PC-3 (cell line): Measurements from ENCODE around the gene CASK. TPM values are rescaled to one million over a fixed set of nuclear protein-coding genes. Genes with fewer than 3 reads are reported as not detected.

Experiments used
- ATAC-seq: fragments of 200-7000 bp; cut with Tn5 transposase; 2 replicates; pipeline ENCODE4 v1.9.1; 2020; ENCODE audit warnings: mild to moderate bottlenecking, moderate library complexity
- BruUV-seq: library from RNA; stranded (reverse); fragments of 400-500 nt; replicated peaks from 2 replicates; lab custom pipeline; 2021; lab: Mats Ljungman, UMichigan
- CTCF ChIA-PET: fragments of 300-600 bp; sonication (Branson Sonifier 250); formaldehyde crosslinking; loops from one replicate; lab custom pipeline; 2022; ENCODE audit warnings: antibody characterized with exemption; lab: Charles Lee
- POLR2A ChIA-PET: fragments of 300-600 bp; sonication (Branson Sonifier 250); formaldehyde crosslinking; loops from one replicate; lab custom pipeline; 2022; ENCODE audit warnings: antibody characterized with exemption; ENCODE audit not compliant: unreplicated experiment; lab: Charles Lee
- DNase-seq: peaks from one replicate; pipeline ENCODE4 v3.0.0-alpha.2; 2015
- H2AFZ ChIP-seq: fragments of 300-600 bp; sonication (generic); 2 replicates; pipeline ENCODE4 v1.6.0; 2016; ENCODE audit warnings: antibody characterized with exemption, low read length
- H3F3A ChIP-seq: fragments of 300-600 bp; sonication (generic); one replicate; pipeline ENCODE4 v1.6.0; 2017; ENCODE audit warnings: antibody characterized with exemption, low read length, control low read depth, mild to moderate bottlenecking; ENCODE audit not compliant: unreplicated experiment
- H3K27ac ChIP-seq: fragments of 300-600 bp; sonication (generic); 2 replicates; pipeline ENCODE4 v1.5.1; 2016; ENCODE audit warnings: mild to moderate bottlenecking, low read length
- H3K27me3 ChIP-seq: fragments of 300-600 bp; sonication (generic); 2 replicates; pipeline ENCODE4 v1.6.1; 2016; ENCODE audit warnings: low read length, mixed read lengths
- H3K36me3 ChIP-seq: fragments of 300-600 bp; sonication (generic); 2 replicates; pipeline ENCODE4 v1.6.1; 2016; ENCODE audit warnings: low read depth, mixed run types, low read length, mixed read lengths
- H3K4me1 ChIP-seq: fragments of 300-600 bp; sonication (generic); 2 replicates; pipeline ENCODE4 v1.5.1; 2016; ENCODE audit warnings: low read length; ENCODE audit not compliant: insufficient read depth
- H3K4me2 ChIP-seq: fragments of 300-600 bp; sonication (generic); 2 replicates; pipeline ENCODE4 v1.6.0; 2016; ENCODE audit warnings: low read length
- H3K4me3 ChIP-seq: fragments of 300-600 bp; sonication (generic); 2 replicates; pipeline ENCODE4 v1.5.1; 2016; ENCODE audit warnings: mild to moderate bottlenecking, low read length, mixed read lengths
- H3K79me2 ChIP-seq: fragments of 300-600 bp; sonication (generic); 2 replicates; pipeline ENCODE4 v1.6.1; 2017; ENCODE audit warnings: low read length, mixed read lengths
- H3K9ac ChIP-seq: fragments of 300-600 bp; sonication (generic); 2 replicates; pipeline ENCODE4 v1.6.0; 2016; ENCODE audit warnings: mild to moderate bottlenecking, low read length
- H3K9me2 ChIP-seq: fragments of 300-600 bp; sonication (generic); replicated peaks from 2 replicates; pipeline ENCODE4 v1.6.1; 2016; ENCODE audit warnings: mixed run types, low read length, mixed read lengths
- H3K9me3 ChIP-seq: fragments of 300-600 bp; sonication (generic); 2 replicates; pipeline ENCODE4 v1.6.1; 2016; ENCODE audit warnings: low read length, mixed read lengths
- H4K20me1 ChIP-seq: fragments of 300-600 bp; sonication (generic); 2 replicates; pipeline ENCODE4 v1.6.1; 2016; ENCODE audit warnings: low read length, mixed read lengths
- EZH2 ChIP-seq: fragments of 300-600 bp; sonication (generic); IDR thresholded peaks from one replicate; pipeline ENCODE4 v1.6.1; 2017; ENCODE audit warnings: antibody characterized with exemption, mild to moderate bottlenecking, low read length; ENCODE audit not compliant: unreplicated experiment
- EZH2phosphoT487 ChIP-seq: fragments of 300-600 bp; sonication (generic); IDR thresholded peaks from 2 replicates; pipeline ENCODE4 v1.6.1; 2018; ENCODE audit warnings: mild to moderate bottlenecking, antibody characterized with exemption, low read length, borderline replicate concordance
- intact Hi-C: fragments of 100-400 bp; cut with micrococcal nuclease; formaldehyde crosslinking; loops from 2 replicates; pipeline ENCODE4 v1.9.0; 2023
- total RNA-seq: library from RNA; depleted of rRNA; stranded (reverse); fragments of >200 nt; gene quantifications from 2 replicates; pipeline ENCODE4 v1.2.3, GENCODE V29; 2014
- TF ChIP-seq, protein P1 (sequence below): fragments of 300-600 bp; sonication (generic); conservative IDR thresholded peaks from 2 replicates; pipeline ENCODE4 v1.5.1; 2017; ENCODE audit warnings: antibody characterized with exemption, low read depth, mild to moderate bottlenecking, low read length

CASK gene
- total RNA-seq, 1 experiment from 2014 or later = 21.4 TPM

DNA sequence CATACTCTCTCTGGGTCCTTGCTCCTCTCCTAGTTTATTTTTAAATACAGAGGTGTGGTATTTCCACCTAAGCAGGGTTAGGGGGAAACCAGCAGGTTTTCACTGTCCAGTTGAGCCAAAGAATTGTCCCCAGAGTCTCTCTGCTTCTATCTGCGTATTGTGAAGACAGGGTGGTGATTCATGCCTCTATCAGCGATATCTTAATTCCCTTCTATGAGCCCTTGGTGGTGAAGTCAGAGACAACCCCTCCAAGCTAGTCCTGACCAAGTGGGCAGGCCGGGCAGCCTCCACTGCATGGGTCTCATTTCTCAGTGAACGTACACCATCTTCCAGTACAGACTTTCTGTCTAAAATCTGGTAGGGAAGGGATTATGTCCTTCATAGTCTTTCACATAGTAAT is 335.1 kb downstream of the CASK start:
- TF ChIP-seq EZH2 = no peak
- BruUV-seq = no TSS peak
- H2AFZ ChIP-seq = no peak overlapping the region
- intact Hi-C loops = no loop called here
- no peaks in the 10 kb centered on the region for H3F3A ChIP-seq
- ChIA-PET CTCF (no interaction called here), POLR2A (no interaction called here)
- no peaks in the 10 kb centered on the region for H3K4me1 ChIP-seq
- no peaks in the 10 kb centered on the region for H3K9me3 ChIP-seq
- H3K9ac ChIP-seq = no peak overlapping the region
- no peak overlapping the region for H3K4me2 ChIP-seq
- no peaks in the 10 kb centered on the region for H3K36me3 ChIP-seq
- no peak for DNase-seq
- H3K79me2 ChIP-seq = no peaks in the 10 kb centered on the region
- H3K27ac ChIP-seq = no peak overlapping the region
- H3K27me3 ChIP-seq = no peaks in the 10 kb centered on the region
- no peak for ATAC-seq
- no peaks in the 10 kb centered on the region for H3K9me2 ChIP-seq
- H4K20me1 ChIP-seq = no peaks in the 10 kb centered on the region
- no peak overlapping the region for H3K4me3 ChIP-seq

DNA sequence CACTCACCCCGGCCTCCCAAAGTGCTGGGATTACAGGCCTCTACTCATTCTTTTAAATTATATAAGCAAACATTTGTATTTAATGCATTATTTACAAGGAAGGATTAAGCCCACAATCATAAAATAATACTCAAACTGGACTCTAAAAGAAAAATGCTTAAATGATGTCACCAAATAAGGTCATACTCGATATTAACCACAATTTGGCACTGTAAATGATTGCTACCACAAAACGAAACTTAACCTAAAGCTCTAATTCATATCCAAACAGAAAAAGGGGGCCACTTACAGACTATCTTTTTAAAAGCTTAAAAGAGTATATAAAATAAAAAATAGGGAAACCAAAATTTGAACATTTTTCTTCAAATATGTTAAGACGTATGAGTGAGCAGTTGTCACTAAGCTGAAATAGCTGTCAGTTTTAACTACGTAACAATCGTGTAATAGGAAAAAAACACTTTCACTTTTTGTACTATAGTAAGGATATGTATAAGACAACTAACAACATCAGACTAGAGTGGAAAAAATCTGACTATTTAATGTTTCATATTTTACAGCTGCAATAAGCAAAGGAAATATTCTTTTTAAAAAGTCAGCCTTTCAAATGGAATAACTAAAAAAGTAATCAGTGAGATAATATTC is 342.8 kb downstream of the CASK start:
- H3K4me1 ChIP-seq = no peaks in the 10 kb centered on the region
- H3K9me2 ChIP-seq = no peaks in the 10 kb centered on the region
- H3K4me3 ChIP-seq = no peak overlapping the region
- H3K27me3 ChIP-seq = no peaks in the 10 kb centered on the region
- no peak overlapping the region for H3K9ac ChIP-seq
- no peaks in the 10 kb centered on the region for H3K9me3 ChIP-seq
- intact Hi-C loops = loop anchor here (2.0 kb wide), 1 partner anchor 74 kb away; no protein-coding TSS in a partner anchor
- no peak overlapping the region for H3K4me2 ChIP-seq
- ChIA-PET POLR2A (no interaction called here), CTCF (no interaction called here)
- H2AFZ ChIP-seq = no peak overlapping the region
- BruUV-seq = no TSS peak
- DNase-seq (no peak), ATAC-seq (peak; percentile 13; the same call in 1 of the 2 replicates)
- no peaks in the 10 kb centered on the region for H3K79me2 ChIP-seq
- H3K27ac ChIP-seq = no peak overlapping the region
- H4K20me1 ChIP-seq = no peaks in the 10 kb centered on the region
- H3F3A ChIP-seq = no peaks in the 10 kb centered on the region
- TF ChIP-seq EZH2phosphoT487 (no peak), EZH2 (no peak)
- TF ChIP-seq, protein P1, sequence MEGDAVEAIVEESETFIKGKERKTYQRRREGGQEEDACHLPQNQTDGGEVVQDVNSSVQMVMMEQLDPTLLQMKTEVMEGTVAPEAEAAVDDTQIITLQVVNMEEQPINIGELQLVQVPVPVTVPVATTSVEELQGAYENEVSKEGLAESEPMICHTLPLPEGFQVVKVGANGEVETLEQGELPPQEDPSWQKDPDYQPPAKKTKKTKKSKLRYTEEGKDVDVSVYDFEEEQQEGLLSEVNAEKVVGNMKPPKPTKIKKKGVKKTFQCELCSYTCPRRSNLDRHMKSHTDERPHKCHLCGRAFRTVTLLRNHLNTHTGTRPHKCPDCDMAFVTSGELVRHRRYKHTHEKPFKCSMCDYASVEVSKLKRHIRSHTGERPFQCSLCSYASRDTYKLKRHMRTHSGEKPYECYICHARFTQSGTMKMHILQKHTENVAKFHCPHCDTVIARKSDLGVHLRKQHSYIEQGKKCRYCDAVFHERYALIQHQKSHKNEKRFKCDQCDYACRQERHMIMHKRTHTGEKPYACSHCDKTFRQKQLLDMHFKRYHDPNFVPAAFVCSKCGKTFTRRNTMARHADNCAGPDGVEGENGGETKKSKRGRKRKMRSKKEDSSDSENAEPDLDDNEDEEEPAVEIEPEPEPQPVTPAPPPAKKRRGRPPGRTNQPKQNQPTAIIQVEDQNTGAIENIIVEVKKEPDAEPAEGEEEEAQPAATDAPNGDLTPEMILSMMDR = no peak
- no peaks in the 10 kb centered on the region for H3K36me3 ChIP-seq

DNA sequence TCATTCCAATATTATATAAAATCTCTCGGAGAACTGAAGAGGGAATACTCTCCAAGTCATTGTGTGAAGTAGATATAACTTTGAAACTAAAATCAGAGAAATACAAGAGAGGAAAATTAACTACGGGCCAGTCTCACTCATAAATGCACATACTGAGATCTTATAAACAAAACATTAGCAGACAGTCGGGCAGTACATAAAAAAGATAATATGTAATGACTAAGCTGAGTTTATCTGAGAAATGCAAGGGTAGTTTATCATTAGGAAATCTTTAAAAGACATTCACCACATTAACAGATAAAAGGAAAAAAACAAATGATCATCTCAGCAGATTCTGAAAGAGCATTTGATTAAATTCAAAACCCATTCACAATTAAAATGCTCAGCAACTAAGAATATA is 359.5 kb downstream of the CASK start:
- ChIA-PET POLR2A (no interaction called here), CTCF (no interaction called here)
- TF ChIP-seq EZH2phosphoT487 (no peak), EZH2 (no peak)
- TF ChIP-seq, protein P1 = no peak
- Histone ChIP-seq H3K36me3 (no peaks in the 10 kb centered on the region), H3K9me2 (no peaks in the 10 kb centered on the region), H3K4me1 (peaks cover 9% of the 10 kb centered on the region), H4K20me1 (no peaks in the 10 kb centered on the region), H3K79me2 (no peaks in the 10 kb centered on the region), H3K4me2 (no peak overlapping the region), H3K9me3 (no peaks in the 10 kb centered on the region), H3F3A (no peaks in the 10 kb centered on the region), H3K27me3 (no peaks in the 10 kb centered on the region), H3K4me3 (no peak overlapping the region), H2AFZ (no peak overlapping the region), H3K9ac (no peak overlapping the region), H3K27ac (no peak overlapping the region)
- DNase-seq (no peak), ATAC-seq (no peak)
- no TSS peak for BruUV-seq
- intact Hi-C loops = loop anchor here (5.0 kb wide), 1 partner anchor 213 kb away; no protein-coding TSS in a partner anchor
